Neuronal stem cell (in vitro differentiated cells): Measurements from ENCODE around the gene RDH11.

Source experiments
- DNase-seq: peaks from one replicate; pipeline ENCODE4 v3.0.0-alpha.2; 2013; ENCODE audit warnings: low spot score
- H2AFZ ChIP-seq: one replicate; pipeline ENCODE4 v1.6.1; 2013; ENCODE audit warnings: mild to moderate bottlenecking, low read length, inconsistent platforms
- H2AK5ac ChIP-seq: 2 replicates; pipeline ENCODE4 v1.6.1; 2013; ENCODE audit warnings: low read depth, mild to moderate bottlenecking, inconsistent platforms, low read length, moderate library complexity, mixed read lengths
- H2BK120ac ChIP-seq: 2 replicates; pipeline ENCODE4 v1.6.1; 2013; ENCODE audit warnings: low read depth, mild to moderate bottlenecking, inconsistent platforms, low read length, moderate library complexity, mixed read lengths
- H2BK12ac ChIP-seq: one replicate; pipeline ENCODE4 v1.6.1; 2013; ENCODE audit warnings: low read length, inconsistent platforms
- H2BK15ac ChIP-seq: 2 replicates; pipeline ENCODE4 v1.6.1; 2013; ENCODE audit warnings: mild to moderate bottlenecking, low read length, inconsistent platforms, mixed read lengths
- H2BK5ac ChIP-seq: one replicate; pipeline ENCODE4 v1.6.1; 2013; ENCODE audit warnings: inconsistent platforms, mild to moderate bottlenecking, low read length, moderate library complexity
- H3K14ac ChIP-seq: one replicate; pipeline ENCODE4 v1.6.1; 2013; ENCODE audit warnings: low read length, inconsistent platforms
- H3K18ac ChIP-seq: 2 replicates; pipeline ENCODE4 v1.6.1; 2013; ENCODE audit warnings: low read length, inconsistent platforms
- H3K23ac ChIP-seq: 2 replicates; pipeline ENCODE4 v1.6.1; 2013; ENCODE audit warnings: low read depth, mild to moderate bottlenecking, mixed read lengths, low read length, inconsistent platforms; ENCODE audit not compliant: poor library complexity
- H3K27ac ChIP-seq: replicated peaks from 3 replicates; pipeline ENCODE4 v1.5.1; 2013; ENCODE audit warnings: low read length, inconsistent platforms
- H3K27me3 ChIP-seq, 3 experiments: 2 replicates each; pipeline ENCODE4 v1.6.1; 2013; ENCODE audit warnings: low read length in 3 of 3, mild to moderate bottlenecking in 2 of 3, inconsistent platforms in 1 of 3, low read depth in 1 of 3, mixed read lengths in 1 of 3, moderate library complexity in 1 of 3; ENCODE audit not compliant: control insufficient read depth in 3 of 3, insufficient read depth in 3 of 3
- H3K36me3 ChIP-seq, 2 donors: replicated peaks in 1 of 2; 2 replicates each; pipeline ENCODE4 v1.6.1; 2013; ENCODE audit warnings: low read length in 2 of 2; ENCODE audit not compliant: control insufficient read depth in 2 of 2, insufficient read depth in 2 of 2
- H3K4ac ChIP-seq: 2 replicates; pipeline ENCODE4 v1.6.1; 2013; ENCODE audit warnings: inconsistent platforms, mild to moderate bottlenecking, low read length, moderate library complexity
- H3K4me1 ChIP-seq, 2 donors: 1 replicate in 1 of 2; 2 replicates in 1 of 2; pipeline ENCODE4 v1.6.1; 2013; ENCODE audit warnings: low read length in 2 of 2, low read depth in 1 of 2; ENCODE audit not compliant: control insufficient read depth in 2 of 2, insufficient read depth in 1 of 2
- H3K4me2 ChIP-seq: one replicate; pipeline ENCODE4 v1.6.1; 2013; ENCODE audit warnings: mild to moderate bottlenecking, low read length, inconsistent platforms; ENCODE audit not compliant: insufficient read depth, poor library complexity, severe bottlenecking
- H3K4me3 ChIP-seq, 2 donors: 2 replicates each; pipeline ENCODE4 v1.5.1; 2013; ENCODE audit warnings: low read length in 2 of 2, mild to moderate bottlenecking in 2 of 2, inconsistent platforms in 1 of 2, moderate library complexity in 1 of 2
- H3K79me1 ChIP-seq: one replicate; pipeline ENCODE4 v1.6.1; 2013; ENCODE audit warnings: low read depth, mild to moderate bottlenecking, inconsistent platforms, low read length, moderate library complexity
- H3K9ac ChIP-seq: one replicate; pipeline ENCODE4 v1.6.1; 2013; ENCODE audit warnings: mild to moderate bottlenecking, low read depth, low read length, inconsistent platforms; ENCODE audit not compliant: poor library complexity
- H3K9me3 ChIP-seq, 2 donors: replicated peaks in 1 of 2; 2 replicates each; pipeline versions ENCODE3 to v1.6.1; 2013; ENCODE audit warnings: low read length in 2 of 2, mild to moderate bottlenecking in 2 of 2, inconsistent platforms in 1 of 2, low read depth in 1 of 2, mixed read lengths in 1 of 2, moderate library complexity in 1 of 2; ENCODE audit not compliant: control insufficient read depth in 2 of 2, insufficient read depth in 1 of 2
- H4K8ac ChIP-seq: one replicate; pipeline ENCODE4 v1.6.1; 2013; ENCODE audit warnings: low read depth, mild to moderate bottlenecking, inconsistent platforms, low read length, moderate library complexity
- H4K91ac ChIP-seq: one replicate; pipeline ENCODE4 v1.6.1; 2013; ENCODE audit warnings: low read length, low read depth, mild to moderate bottlenecking, inconsistent platforms; ENCODE audit not compliant: poor library complexity
- WGBS, 2 donors: extraction: QIAGEN DNeasy Blood & Tissue Kit; methylation state at CpG; one replicate each; pipeline ENCODE4 v1.1.7; 2013; ENCODE audit warnings: missing lambda C conversion rate in 2 of 2, mixed read lengths in 1 of 2; ENCODE audit not compliant: insufficient read length in 2 of 2, insufficient replicate concordance in 1 of 2; ENCODE audit errors: extremely low coverage in 2 of 2; 5-methylcytosine and 5-hydroxymethylcytosine counted together

Gene RDH11

DNA sequence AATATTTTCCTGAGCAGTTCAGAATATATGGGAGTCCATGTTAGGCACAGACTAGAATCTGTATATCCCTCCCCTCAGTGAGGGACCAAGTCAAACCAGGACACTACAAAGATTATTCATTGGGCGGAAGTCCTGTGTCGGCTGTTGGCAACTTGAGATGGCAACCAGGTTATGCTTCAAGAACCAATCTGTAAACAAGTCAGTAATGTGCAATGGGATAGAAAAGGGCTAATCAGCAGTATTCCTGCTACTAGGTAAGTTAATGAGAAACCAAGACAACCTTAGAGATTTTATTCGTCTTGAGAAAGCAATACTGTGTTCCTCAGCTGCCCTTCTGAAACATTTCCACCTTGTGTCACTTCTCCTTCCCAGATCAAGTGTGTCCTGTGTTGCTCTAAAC, 49.4 kb downstream of the RDH11 start:
- no peak overlapping the region for H3K27ac ChIP-seq
- H4K8ac ChIP-seq, result no peak overlapping the region
- H3K27me3 ChIP-seq, result no peaks in the 10 kb centered on the region
- H4K91ac ChIP-seq, result no peak overlapping the region
- no peaks in the 10 kb centered on the region for H3K79me1 ChIP-seq
- H2BK15ac ChIP-seq, result no peak overlapping the region
- no peak overlapping the region for H2BK5ac ChIP-seq
- H3K9ac ChIP-seq, result no peak overlapping the region
- H3K14ac ChIP-seq, result no peak overlapping the region
- H3K9me3 ChIP-seq, result no peaks in the 10 kb centered on the region
- H3K4me3 ChIP-seq, result no peak overlapping the region
- H3K4me2 ChIP-seq, result no peak overlapping the region
- H3K36me3 ChIP-seq, result peaks cover 28 to 65% of the 10 kb centered on the region in 2 donors
- H3K18ac ChIP-seq, result no peak overlapping the region
- H3K4ac ChIP-seq, result no peak overlapping the region
- H2AFZ ChIP-seq, result no peak overlapping the region
- no CpG with 5 or more reads among the region's 3 CpGs for WGBS, 2 donors
- no peak for DNase-seq
- H2BK12ac ChIP-seq, result no peak overlapping the region
- no peak overlapping the region for H3K23ac ChIP-seq
- no peak overlapping the region for H2AK5ac ChIP-seq
- H3K4me1 ChIP-seq, result no peaks in the 10 kb centered on the region
- no peak overlapping the region for H2BK120ac ChIP-seq

DNA sequence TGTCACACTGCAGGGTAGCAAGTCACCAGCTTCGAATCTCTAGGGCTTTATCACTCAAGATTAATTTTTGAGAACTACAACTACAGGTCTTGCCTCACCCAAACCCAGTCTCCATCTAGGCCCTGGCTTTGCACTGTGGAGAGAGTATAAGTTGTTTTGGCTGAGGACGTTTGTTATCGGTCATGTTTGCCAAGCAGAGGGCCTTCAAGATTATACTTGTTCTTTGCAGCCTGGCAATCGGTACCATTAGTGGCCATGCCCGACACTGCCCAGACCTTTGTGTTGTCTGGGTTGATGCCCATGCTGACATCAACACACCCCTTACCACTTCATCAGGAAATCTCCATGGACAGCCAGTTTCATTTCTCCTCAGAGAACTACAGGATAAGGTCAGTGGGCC, 50.1 kb downstream of the RDH11 start:
- H2BK120ac ChIP-seq, result no peak overlapping the region
- H2BK15ac ChIP-seq, result no peak overlapping the region
- H2BK5ac ChIP-seq, result no peak overlapping the region
- no peak overlapping the region for H3K9ac ChIP-seq
- H3K23ac ChIP-seq, result no peak overlapping the region
- no peak overlapping the region for H3K27ac ChIP-seq
- no peak overlapping the region for H3K4me2 ChIP-seq
- H3K4me3 ChIP-seq, result no peak overlapping the region
- no peak overlapping the region for H4K91ac ChIP-seq
- H3K79me1 ChIP-seq, result no peaks in the 10 kb centered on the region
- peaks cover 24 to 58% of the 10 kb centered on the region in 2 donors for H3K36me3 ChIP-seq
- H3K9me3 ChIP-seq, result no peaks in the 10 kb centered on the region
- no CpG with 5 or more reads among the region's 5 CpGs for WGBS, 2 donors
- no peak overlapping the region for H2AFZ ChIP-seq
- no peaks in the 10 kb centered on the region for H3K4me1 ChIP-seq
- no peak overlapping the region for H2BK12ac ChIP-seq
- no peak overlapping the region for H4K8ac ChIP-seq
- H2AK5ac ChIP-seq, result no peak overlapping the region
- H3K18ac ChIP-seq, result no peak overlapping the region
- no peaks in the 10 kb centered on the region for H3K27me3 ChIP-seq
- no peak for DNase-seq
- H3K14ac ChIP-seq, result no peak overlapping the region
- no peak overlapping the region for H3K4ac ChIP-seq

DNA sequence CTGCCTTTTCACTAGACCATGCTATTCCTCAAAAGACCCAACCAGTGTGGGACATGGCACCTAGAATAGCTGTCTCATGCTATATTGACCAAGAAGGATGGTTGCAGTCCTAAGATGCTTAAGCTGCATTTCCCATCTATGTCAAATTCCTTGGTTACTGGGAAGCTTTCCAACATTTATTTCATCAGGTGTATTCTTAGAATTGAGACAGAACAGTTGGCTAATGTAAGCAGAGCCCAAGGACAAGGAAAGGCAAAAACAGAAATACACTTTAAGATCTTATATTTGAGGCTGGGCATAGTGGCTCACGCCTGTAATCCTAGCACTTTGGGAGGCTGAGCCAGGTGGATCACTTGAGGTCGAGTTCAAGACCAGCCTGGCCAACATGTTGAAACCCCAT, 51.1 kb downstream of the RDH11 start:
- Histone ChIP-seq H3K9me3 (no peaks in the 10 kb centered on the region), H3K9ac (no peak overlapping the region), H2AK5ac (no peak overlapping the region), H2BK12ac (no peak overlapping the region), H2AFZ (no peak overlapping the region), H3K27ac (no peak overlapping the region), H3K18ac (no peak overlapping the region), H3K23ac (no peak overlapping the region), H4K8ac (no peak overlapping the region), H3K4ac (no peak overlapping the region), H3K4me2 (no peak overlapping the region), H3K27me3 (no peaks in the 10 kb centered on the region), H3K4me3 (no peak overlapping the region), H2BK120ac (no peak overlapping the region), H3K79me1 (no peaks in the 10 kb centered on the region), H2BK5ac (no peak overlapping the region), H2BK15ac (no peak overlapping the region), H4K91ac (no peak overlapping the region), H3K36me3 (peaks cover 17 to 48% of the 10 kb centered on the region in 2 donors), H3K4me1 (no peaks in the 10 kb centered on the region), H3K14ac (no peak overlapping the region)
- DNase-seq, result no peak
- WGBS, 2 donors, result no CpG with 5 or more reads among the region's 2 CpGs

DNA sequence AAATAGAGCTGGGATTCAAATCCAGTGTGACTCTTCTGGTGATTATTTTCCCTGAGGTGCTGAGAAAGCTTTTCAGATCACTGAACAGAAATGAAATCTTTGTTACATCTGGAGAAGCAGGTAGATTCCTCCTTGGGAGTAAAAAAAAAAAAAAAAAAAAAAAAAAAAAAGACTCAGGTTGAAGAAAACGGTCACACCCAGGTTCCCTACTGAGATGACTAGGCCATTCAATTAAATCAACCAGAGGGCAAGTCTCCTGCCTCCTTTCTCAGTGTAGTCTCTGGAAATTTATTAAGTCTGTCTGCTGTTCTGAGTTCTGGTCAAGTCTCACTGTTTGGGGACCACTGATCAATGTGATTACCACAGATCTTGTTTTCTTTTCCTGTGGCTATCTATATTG, 51.9 kb downstream of the RDH11 start:
- Histone ChIP-seq H3K14ac (no peak overlapping the region), H3K23ac (no peak overlapping the region), H4K8ac (no peak overlapping the region), H3K18ac (no peak overlapping the region), H3K27ac (no peak overlapping the region), H3K36me3 (peaks cover 11 to 41% of the 10 kb centered on the region in 2 donors), H2BK12ac (no peak overlapping the region), H2BK120ac (no peak overlapping the region), H3K4me2 (no peak overlapping the region), H2AK5ac (no peak overlapping the region), H3K79me1 (peaks cover under 1% of the 10 kb centered on the region), H3K9ac (no peak overlapping the region), H3K4ac (no peak overlapping the region), H3K9me3 (no peaks in the 10 kb centered on the region), H3K27me3 (no peaks in the 10 kb centered on the region), H2AFZ (no peak overlapping the region), H3K4me3 (no peak overlapping the region), H2BK15ac (no peak overlapping the region), H3K4me1 (no peaks in the 10 kb centered on the region), H4K91ac (no peak overlapping the region), H2BK5ac (no peak overlapping the region)
- DNase-seq, result no peak
- WGBS, 2 donors, result no CpG with 5 or more reads among the region's 1 CpG
